SK-N-SH (cell line): ENCODE measurements around the gene PBX1. TPM values are rescaled to one million over a fixed set of nuclear protein-coding genes. Genes with fewer than 3 reads are reported as not detected.

Experiments used
- CTCF ChIA-PET: fragments of 300-600, 350-600 bp; formaldehyde crosslinking; extraction: SDS; loops from one replicate; lab custom pipeline; 2021; lab: Yijun Ruan, JAX
- POLR2A ChIA-PET: fragments of 350-600 bp; sonication (Branson Sonifier 250); formaldehyde crosslinking; extraction: SDS; loops from one replicate; lab custom pipeline; 2020; ENCODE audit warnings: antibody characterized with exemption, inconsistent platforms; lab: Yijun Ruan, JAX
- DNase-seq: peaks from one replicate; pipeline ENCODE4 v3.0.0; 2012
- H2AFZ ChIP-seq: fragments of 200-600 bp; sonication (generic); 2 replicates; pipeline ENCODE4 v1.8.1; 2016; ENCODE audit warnings: antibody characterized with exemption, mild to moderate bottlenecking, low read depth
- H3F3A ChIP-seq: fragments of 200-600 bp; sonication (generic); replicated peaks from 2 replicates; pipeline ENCODE3; 2016; ENCODE audit warnings: antibody characterized with exemption, mild to moderate bottlenecking; ENCODE audit not compliant: insufficient read depth
- H3K27ac ChIP-seq, 2 experiments: fragments of 200-500 bp in 1 of 2; fragments of 200-600 bp in 1 of 2; sonication (Bioruptor generic) in 1 of 2; sonication (generic), shearing (Covaris generic) in 1 of 2; 2 replicates each; pipeline versions ENCODE4 v1.5.1 to v1.6.1; 2014 to 2016; ENCODE audit warnings: low read depth in 2 of 2, inconsistent platforms in 1 of 2, low read length in 1 of 2, mild to moderate bottlenecking in 1 of 2, mixed read lengths in 1 of 2
- H3K27me3 ChIP-seq: fragments of 200-600 bp; sonication (generic), shearing (Covaris generic); 2 replicates; pipeline ENCODE4 v1.6.1; 2016; ENCODE audit warnings: mixed run types; ENCODE audit not compliant: insufficient read depth
- H3K36me3 ChIP-seq, 2 experiments: fragments of 200-500 bp in 1 of 2; fragments of 200-600 bp in 1 of 2; sonication (Bioruptor generic) in 1 of 2; sonication (generic) in 1 of 2; replicated peaks in 1 of 2; 2 replicates each; pipeline versions ENCODE3 to v1.5.1; 2014 to 2016; ENCODE audit warnings: low read length in 1 of 2, mild to moderate bottlenecking in 1 of 2; ENCODE audit not compliant: insufficient read depth in 2 of 2, control insufficient read depth in 1 of 2
- H3K4me1 ChIP-seq, 2 experiments: fragments of 200-500 bp in 1 of 2; fragments of 200-600 bp in 1 of 2; sonication (Bioruptor generic) in 1 of 2; sonication (generic), shearing (Covaris generic) in 1 of 2; 2 replicates each; pipeline versions ENCODE4 v1.5.1 to v1.6.1; 2014 to 2016; ENCODE audit warnings: low read depth in 1 of 2, low read length in 1 of 2, mixed run types in 1 of 2; ENCODE audit not compliant: insufficient read depth in 2 of 2, control insufficient read depth in 1 of 2
- H3K4me2 ChIP-seq: fragments of 200-600 bp; sonication (generic), shearing (Covaris generic); 2 replicates; pipeline ENCODE4 v1.6.1; 2017; ENCODE audit warnings: mixed run types
- H3K4me3 ChIP-seq, 2 experiments: fragments of 200-500 bp in 1 of 2; fragments of 200-600 bp in 1 of 2; sonication (Bioruptor generic) in 1 of 2; sonication (generic), shearing (Covaris generic) in 1 of 2; 2 replicates each; pipeline versions ENCODE4 v1.5.1 to v1.8.1; 2014 to 2016; ENCODE audit warnings: low read depth in 2 of 2, inconsistent platforms in 1 of 2, low read length in 1 of 2, mild to moderate bottlenecking in 1 of 2, mixed read lengths in 1 of 2, moderate library complexity in 1 of 2
- H3K79me2 ChIP-seq: fragments of 200-600 bp; sonication (generic); 2 replicates; pipeline ENCODE4 v1.8.1; 2017; ENCODE audit warnings: mild to moderate bottlenecking; ENCODE audit not compliant: insufficient read depth
- H3K9ac ChIP-seq: fragments of 200-600 bp; sonication (generic); 2 replicates; pipeline ENCODE4 v1.6.1; 2017; ENCODE audit warnings: mixed run types
- H3K9me2 ChIP-seq: fragments of 200-600 bp; sonication (generic); 2 replicates; pipeline ENCODE4 v1.6.1; 2017; ENCODE audit warnings: mixed run types
- H3K9me3 ChIP-seq: fragments of 200-600 bp; sonication (generic); 2 replicates; pipeline ENCODE4 v1.6.1; 2017; ENCODE audit warnings: mixed run types, mild to moderate bottlenecking, moderate library complexity
- H4K20me1 ChIP-seq: fragments of 200-600 bp; sonication (generic); 2 replicates; pipeline ENCODE4 v1.6.1; 2017; ENCODE audit warnings: mild to moderate bottlenecking, mixed run types; ENCODE audit not compliant: insufficient read depth
- CHD2 ChIP-seq: fragments of 150-350 bp; IDR thresholded peaks from 2 replicates; pipeline ENCODE4 v1.6.1; 2018; ENCODE audit warnings: low read length; ENCODE audit not compliant: partially characterized antibody
- ELF1 ChIP-seq: IDR thresholded peaks from 2 replicates; pipeline ENCODE4 v1.4.0; 2012
- EP300 ChIP-seq, 2 experiments: IDR thresholded peaks; 2 replicates each; pipeline versions ENCODE4 v1.4.0 to v1.6.1; 2012; ENCODE audit warnings: borderline replicate concordance in 1 of 2, low read depth in 1 of 2, low read length in 1 of 2
- EZH2phosphoT487 ChIP-seq: fragments of 200-600 bp; sonication (generic); IDR thresholded peaks from 2 replicates; pipeline ENCODE4 v1.6.1; 2017; ENCODE audit warnings: low read depth, mixed run types, mild to moderate bottlenecking, antibody characterized with exemption, moderate library complexity, borderline replicate concordance
- FOSL2 ChIP-seq: IDR thresholded peaks from 2 replicates; pipeline ENCODE4 v1.4.0; 2012; ENCODE audit warnings: low read depth, mild to moderate bottlenecking, moderate library complexity, borderline replicate concordance
- FOXM1 ChIP-seq: IDR thresholded peaks from 2 replicates; pipeline ENCODE4 v1.4.0; 2012; ENCODE audit warnings: low read depth, mild to moderate bottlenecking
- GATA2 ChIP-seq: sonication (generic); formaldehyde crosslinking; IDR thresholded peaks from 2 replicates; pipeline ENCODE4 v1.5.0; 2020; ENCODE audit warnings: mild to moderate bottlenecking, missing genetic modification reagents
- JUND ChIP-seq: IDR thresholded peaks from 2 replicates; pipeline ENCODE4 v1.4.0; 2012
- NFIC ChIP-seq: IDR thresholded peaks from 2 replicates; pipeline ENCODE4 v1.4.0; 2012; ENCODE audit warnings: borderline replicate concordance
- RAD21 ChIP-seq: IDR thresholded peaks from 2 replicates; pipeline ENCODE4 v1.6.1; 2012; ENCODE audit warnings: mild to moderate bottlenecking, low read length
- RCOR1 ChIP-seq: fragments of 150-350 bp; IDR thresholded peaks from 2 replicates; pipeline ENCODE4 v1.6.1; 2017; ENCODE audit warnings: antibody characterized with exemption, low read length
- RFX5 ChIP-seq: IDR thresholded peaks from 2 replicates; pipeline ENCODE4 v1.6.1; 2012; ENCODE audit warnings: mild to moderate bottlenecking, improper control_type of control experiment, low read length
- SIN3A ChIP-seq: IDR thresholded peaks from 2 replicates; pipeline ENCODE4 v1.6.1; 2012; ENCODE audit warnings: low read depth, mild to moderate bottlenecking, low read length, moderate library complexity, borderline replicate concordance
- TCF12 ChIP-seq: IDR thresholded peaks from 2 replicates; pipeline ENCODE4 v1.4.0; 2012
- YY1 ChIP-seq: IDR thresholded peaks from 2 replicates; pipeline ENCODE4 v1.4.0; 2012; ENCODE audit warnings: low read depth, mild to moderate bottlenecking
- WGBS: methylation state at CpG from one replicate; pipeline ENCODE4 v1.1.6; 2017; ENCODE audit warnings: low lambda C conversion rate; 5-methylcytosine and 5-hydroxymethylcytosine counted together
- polyA plus RNA-seq, 3 experiments: library from polyadenylated mRNA; depleted of rRNA; stranded (reverse); fragments of >200 nt; gene quantifications; 2 replicates each; pipeline ENCODE4 v1.2.3, GENCODE V29; 2012
- TF ChIP-seq, protein P1 (sequence below): IDR thresholded peaks from 2 replicates; pipeline ENCODE4; 2012
- TF ChIP-seq, protein P2 (sequence below): IDR thresholded peaks from 2 replicates; pipeline ENCODE4 v1.4.0; 2012; ENCODE audit warnings: low read depth
- TF ChIP-seq, protein P3 (sequence below): fragments of 150-350 bp; IDR thresholded peaks from 2 replicates; pipeline ENCODE4 v1.6.1; 2016; ENCODE audit warnings: mild to moderate bottlenecking, low read depth, low read length
- TF ChIP-seq, protein P4 (sequence below): fragments of 150-350 bp; IDR thresholded peaks from 2 replicates; pipeline ENCODE4 v1.6.1; 2017; ENCODE audit warnings: antibody characterized with exemption, low read length, low read depth, borderline replicate concordance

Gene PBX1
- polyA plus RNA-seq, 1 of the 3 experiments (the other 2 are of a cell fraction), result 27.0 TPM

DNA sequence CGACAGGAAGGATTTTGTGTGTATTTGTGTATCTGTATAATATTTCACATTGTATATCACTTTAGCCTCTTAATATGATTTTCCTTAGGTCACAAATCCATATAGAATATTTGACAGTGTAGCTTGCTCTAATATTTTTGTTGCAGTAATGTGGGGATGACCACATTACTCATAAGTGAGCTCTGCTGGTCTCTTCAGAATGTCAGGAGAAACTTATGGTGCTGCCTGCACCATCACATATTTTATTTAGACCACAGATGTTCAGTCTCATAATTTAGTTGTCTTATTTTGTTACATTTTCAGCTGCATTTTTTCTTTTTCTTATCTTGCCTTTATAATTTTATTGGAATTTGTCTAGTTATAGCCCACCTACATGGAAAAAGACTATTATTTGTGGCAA, 205.3 kb downstream of the PBX1 start:
- no peak overlapping the region for H3K4me3 ChIP-seq
- no peaks in the 10 kb centered on the region for H3K9me2 ChIP-seq
- no peaks in the 10 kb centered on the region for H3K27me3 ChIP-seq
- CTCF ChIA-PET, result interaction anchor here (0.9 to 1.8 kb wide), 3 partner anchors 9 to 23 kb away, joined by 3 to 6 read pairs (median 4); no protein-coding TSS in a partner anchor
- H3K9me3 ChIP-seq, result no peaks in the 10 kb centered on the region
- peaks cover 7 to 36% of the 10 kb centered on the region in 2 experiments for H3K4me1 ChIP-seq
- TF ChIP-seq TCF12 (peak; percentile 18; the same call in 1 of the 2 replicates), EP300 (IDR thresholded peaks at IDR 0.05; ENCODE audit: borderline replicate concordance in 1 of 2, low read depth in 1 of 2, low read length in 1 of 2) (no peak), JUND (0 out of 2 replicates have a peak, but pooled peaks have one; percentile 2), RFX5 (no peak), CHD2 (no peak)
- TF ChIP-seq, protein P1, sequence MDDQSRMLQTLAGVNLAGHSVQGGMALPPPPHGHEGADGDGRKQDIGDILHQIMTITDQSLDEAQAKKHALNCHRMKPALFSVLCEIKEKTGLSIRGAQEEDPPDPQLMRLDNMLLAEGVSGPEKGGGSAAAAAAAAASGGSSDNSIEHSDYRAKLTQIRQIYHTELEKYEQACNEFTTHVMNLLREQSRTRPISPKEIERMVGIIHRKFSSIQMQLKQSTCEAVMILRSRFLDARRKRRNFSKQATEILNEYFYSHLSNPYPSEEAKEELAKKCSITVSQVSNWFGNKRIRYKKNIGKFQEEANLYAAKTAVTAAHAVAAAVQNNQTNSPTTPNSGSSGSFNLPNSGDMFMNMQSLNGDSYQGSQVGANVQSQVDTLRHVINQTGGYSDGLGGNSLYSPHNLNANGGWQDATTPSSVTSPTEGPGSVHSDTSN, result peak; percentile 40
- H3F3A ChIP-seq, result peaks cover 30% of the 10 kb centered on the region
- no peak for DNase-seq
- H3K79me2 ChIP-seq, result peaks cover 4% of the 10 kb centered on the region; the same call in 1 of the 2 replicates
- POLR2A ChIA-PET, result no interaction called here
- H2AFZ ChIP-seq, result no peak overlapping the region
- no peaks in the 10 kb centered on the region for H3K36me3 ChIP-seq
- H3K4me2 ChIP-seq, result no peak overlapping the region
- 0 out of 2 replicates have a peak overlapping the region, but pooled peaks have one; percentile 59 for H3K9ac ChIP-seq
- peak overlapping the region in 1 of 2 experiments; percentile 91; a peak in 2 of 4 replicates for H3K27ac ChIP-seq
- WGBS, result 93% methylated on average over 1 of the region's 1 CpG
- H4K20me1 ChIP-seq, result no peaks in the 10 kb centered on the region

DNA sequence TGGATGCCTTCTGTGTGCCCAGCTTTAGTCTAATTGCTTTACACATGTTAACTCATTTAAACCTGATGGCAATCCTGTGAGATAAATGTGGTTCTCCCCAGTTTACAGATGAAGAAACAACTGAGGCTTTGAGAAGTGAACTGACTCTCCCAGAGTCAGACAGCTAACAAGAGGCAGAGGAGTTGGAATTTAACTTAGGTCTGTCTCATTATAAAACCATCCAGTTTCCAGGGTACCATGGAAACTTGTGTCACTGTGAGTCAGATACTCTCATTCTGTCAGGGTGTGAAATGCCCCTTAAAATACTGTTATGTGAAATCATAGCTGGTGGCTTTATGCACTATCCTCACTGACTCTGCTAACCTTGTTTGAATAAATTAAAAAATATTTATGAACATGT, 206.6 kb downstream of the PBX1 start:
- H4K20me1 ChIP-seq, result no peaks in the 10 kb centered on the region
- CTCF ChIA-PET, result interaction anchor here (0.9 to 1.8 kb wide), 3 partner anchors 8 to 148 kb away, joined by 3 to 6 read pairs (median 3); no protein-coding TSS in a partner anchor
- peaks cover 4% of the 10 kb centered on the region; the same call in 1 of the 2 replicates for H3K79me2 ChIP-seq
- POLR2A ChIA-PET, result no interaction called here
- no peak for DNase-seq
- H3K4me3 ChIP-seq, result no peak overlapping the region
- no peaks in the 10 kb centered on the region for H3K9me2 ChIP-seq
- no peaks in the 10 kb centered on the region for H3K27me3 ChIP-seq
- H3K9ac ChIP-seq, result peak overlapping the region; percentile 59
- peak overlapping the region; percentile 55 to 91; a peak in 3 of 4 replicates for H3K27ac ChIP-seq
- TF ChIP-seq RFX5, result no peak
- TF ChIP-seq SIN3A, result no peak
- TF ChIP-seq, protein P2, sequence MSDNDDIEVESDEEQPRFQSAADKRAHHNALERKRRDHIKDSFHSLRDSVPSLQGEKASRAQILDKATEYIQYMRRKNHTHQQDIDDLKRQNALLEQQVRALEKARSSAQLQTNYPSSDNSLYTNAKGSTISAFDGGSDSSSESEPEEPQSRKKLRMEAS, result no peak
- TF ChIP-seq NFIC, result peak; percentile 4; the same call in 1 of the 2 replicates
- TF ChIP-seq TCF12, result peak; percentile 51
- TF ChIP-seq, protein P1, result peak; percentile 40
- TF ChIP-seq EP300 (IDR thresholded peaks at IDR 0.05; ENCODE audit: borderline replicate concordance in 1 of 2, low read depth in 1 of 2, low read length in 1 of 2), result peak in 1 of 2 experiments; percentile 46; a peak in 1 of 4 replicates
- peak; percentile 71 for TF ChIP-seq JUND
- peak; percentile 76; the same call in 1 of the 2 replicates for TF ChIP-seq FOSL2
- 0 out of 2 replicates have a peak, but pooled peaks have one; percentile 11 for TF ChIP-seq YY1
- no peak for TF ChIP-seq RCOR1
- no peak for TF ChIP-seq RAD21
- TF ChIP-seq EZH2phosphoT487, result no peak
- no peak for TF ChIP-seq FOXM1
- TF ChIP-seq ELF1, result no peak
- no peak for TF ChIP-seq GATA2 (CRISPR knock-in tag)
- TF ChIP-seq, protein P3, sequence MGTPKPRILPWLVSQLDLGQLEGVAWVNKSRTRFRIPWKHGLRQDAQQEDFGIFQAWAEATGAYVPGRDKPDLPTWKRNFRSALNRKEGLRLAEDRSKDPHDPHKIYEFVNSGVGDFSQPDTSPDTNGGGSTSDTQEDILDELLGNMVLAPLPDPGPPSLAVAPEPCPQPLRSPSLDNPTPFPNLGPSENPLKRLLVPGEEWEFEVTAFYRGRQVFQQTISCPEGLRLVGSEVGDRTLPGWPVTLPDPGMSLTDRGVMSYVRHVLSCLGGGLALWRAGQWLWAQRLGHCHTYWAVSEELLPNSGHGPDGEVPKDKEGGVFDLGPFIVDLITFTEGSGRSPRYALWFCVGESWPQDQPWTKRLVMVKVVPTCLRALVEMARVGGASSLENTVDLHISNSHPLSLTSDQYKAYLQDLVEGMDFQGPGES, result no peak
- TF ChIP-seq, protein P4, sequence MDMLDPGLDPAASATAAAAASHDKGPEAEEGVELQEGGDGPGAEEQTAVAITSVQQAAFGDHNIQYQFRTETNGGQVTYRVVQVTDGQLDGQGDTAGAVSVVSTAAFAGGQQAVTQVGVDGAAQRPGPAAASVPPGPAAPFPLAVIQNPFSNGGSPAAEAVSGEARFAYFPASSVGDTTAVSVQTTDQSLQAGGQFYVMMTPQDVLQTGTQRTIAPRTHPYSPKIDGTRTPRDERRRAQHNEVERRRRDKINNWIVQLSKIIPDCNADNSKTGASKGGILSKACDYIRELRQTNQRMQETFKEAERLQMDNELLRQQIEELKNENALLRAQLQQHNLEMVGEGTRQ, result no peak
- TF ChIP-seq, all 33 proteins: peak for 7
- Histone ChIP-seq H3F3A (peaks cover 30% of the 10 kb centered on the region), H2AFZ (peak overlapping the region; percentile 1; the same call in 1 of the 2 replicates), H3K36me3 (no peaks in the 10 kb centered on the region), H3K4me1 (peaks cover 8 to 36% of the 10 kb centered on the region in 2 experiments), H3K4me2 (peak overlapping the region; percentile 25), H3K9me3 (no peaks in the 10 kb centered on the region)
